Measurements from ENCODE around the gene DLG2.

- TF ChIP-seq CTCF (IDR thresholded peaks at IDR 0.05; ENCODE audit: extremely low read depth in 1 of 2, insufficient read depth in 1 of 2, low read depth in 1 of 2, low read length in 2 of 2) (no peak), EZH2 (IDR thresholded peaks at IDR 0.05; ENCODE audit: borderline replicate concordance, low read depth, low read length, severe bottlenecking) (no peak), MYC (IDR thresholded peaks at IDR 0.05; ENCODE audit: low read depth, low read length) (no peak), POLR2A (IDR thresholded peaks at IDR 0.05; ENCODE audit: low read depth, low read length) (no peak), POLR2AphosphoS5 (IDR thresholded peaks at IDR 0.05; ENCODE audit: insufficient read depth, low read depth, low read length) (no peak), FOS (IDR thresholded peaks at IDR 0.05; ENCODE audit: borderline replicate concordance, insufficient read depth, low read length) (no peak), MAX (IDR thresholded peaks at IDR 0.05; ENCODE audit: insufficient read depth, insufficient read length) (no peak)
These were observed 213.0 kb downstream of the DLG2 start for GRCh38 chr11:85414175-85414574.
